PC-3 (cell line): ENCODE results near the gene SLC16A13. TPM values are rescaled to one million over a fixed set of nuclear protein-coding genes. Genes with fewer than 3 reads are reported as not detected.

ENCODE experiments used
- ATAC-seq: fragments of 200-7000 bp; cut with Tn5 transposase; 2 replicates; pipeline ENCODE4 v1.9.1; 2020; ENCODE audit warnings: mild to moderate bottlenecking, moderate library complexity
- BruUV-seq: library from RNA; stranded (reverse); fragments of 400-500 nt; replicated peaks from 2 replicates; lab custom pipeline; 2021; lab: Mats Ljungman, UMichigan
- CTCF ChIA-PET: fragments of 300-600 bp; sonication (Branson Sonifier 250); formaldehyde crosslinking; loops from one replicate; lab custom pipeline; 2022; ENCODE audit warnings: antibody characterized with exemption; lab: Charles Lee
- POLR2A ChIA-PET: fragments of 300-600 bp; sonication (Branson Sonifier 250); formaldehyde crosslinking; loops from one replicate; lab custom pipeline; 2022; ENCODE audit warnings: antibody characterized with exemption; ENCODE audit not compliant: unreplicated experiment; lab: Charles Lee
- DNase-seq: peaks from one replicate; pipeline ENCODE4 v3.0.0-alpha.2; 2015
- H2AFZ ChIP-seq: fragments of 300-600 bp; sonication (generic); 2 replicates; pipeline ENCODE4 v1.6.0; 2016; ENCODE audit warnings: antibody characterized with exemption, low read length
- H3F3A ChIP-seq: fragments of 300-600 bp; sonication (generic); one replicate; pipeline ENCODE4 v1.6.0; 2017; ENCODE audit warnings: antibody characterized with exemption, low read length, control low read depth, mild to moderate bottlenecking; ENCODE audit not compliant: unreplicated experiment
- H3K27ac ChIP-seq: fragments of 300-600 bp; sonication (generic); 2 replicates; pipeline ENCODE4 v1.5.1; 2016; ENCODE audit warnings: mild to moderate bottlenecking, low read length
- H3K27me3 ChIP-seq: fragments of 300-600 bp; sonication (generic); 2 replicates; pipeline ENCODE4 v1.6.1; 2016; ENCODE audit warnings: low read length, mixed read lengths
- H3K36me3 ChIP-seq: fragments of 300-600 bp; sonication (generic); 2 replicates; pipeline ENCODE4 v1.6.1; 2016; ENCODE audit warnings: low read depth, mixed run types, low read length, mixed read lengths
- H3K4me1 ChIP-seq: fragments of 300-600 bp; sonication (generic); 2 replicates; pipeline ENCODE4 v1.5.1; 2016; ENCODE audit warnings: low read length; ENCODE audit not compliant: insufficient read depth
- H3K4me2 ChIP-seq: fragments of 300-600 bp; sonication (generic); 2 replicates; pipeline ENCODE4 v1.6.0; 2016; ENCODE audit warnings: low read length
- H3K4me3 ChIP-seq: fragments of 300-600 bp; sonication (generic); 2 replicates; pipeline ENCODE4 v1.5.1; 2016; ENCODE audit warnings: mild to moderate bottlenecking, low read length, mixed read lengths
- H3K79me2 ChIP-seq: fragments of 300-600 bp; sonication (generic); 2 replicates; pipeline ENCODE4 v1.6.1; 2017; ENCODE audit warnings: low read length, mixed read lengths
- H3K9ac ChIP-seq: fragments of 300-600 bp; sonication (generic); 2 replicates; pipeline ENCODE4 v1.6.0; 2016; ENCODE audit warnings: mild to moderate bottlenecking, low read length
- H3K9me2 ChIP-seq: fragments of 300-600 bp; sonication (generic); replicated peaks from 2 replicates; pipeline ENCODE4 v1.6.1; 2016; ENCODE audit warnings: mixed run types, low read length, mixed read lengths
- H3K9me3 ChIP-seq: fragments of 300-600 bp; sonication (generic); 2 replicates; pipeline ENCODE4 v1.6.1; 2016; ENCODE audit warnings: low read length, mixed read lengths
- H4K20me1 ChIP-seq: fragments of 300-600 bp; sonication (generic); 2 replicates; pipeline ENCODE4 v1.6.1; 2016; ENCODE audit warnings: low read length, mixed read lengths
- EZH2 ChIP-seq: fragments of 300-600 bp; sonication (generic); IDR thresholded peaks from one replicate; pipeline ENCODE4 v1.6.1; 2017; ENCODE audit warnings: antibody characterized with exemption, mild to moderate bottlenecking, low read length; ENCODE audit not compliant: unreplicated experiment
- EZH2phosphoT487 ChIP-seq: fragments of 300-600 bp; sonication (generic); IDR thresholded peaks from 2 replicates; pipeline ENCODE4 v1.6.1; 2018; ENCODE audit warnings: mild to moderate bottlenecking, antibody characterized with exemption, low read length, borderline replicate concordance
- intact Hi-C: fragments of 100-400 bp; cut with micrococcal nuclease; formaldehyde crosslinking; loops from 2 replicates; pipeline ENCODE4 v1.9.0; 2023
- total RNA-seq: library from RNA; depleted of rRNA; stranded (reverse); fragments of >200 nt; gene quantifications from 2 replicates; pipeline ENCODE4 v1.2.3, GENCODE V29; 2014
- TF ChIP-seq, protein P1 (sequence below): fragments of 300-600 bp; sonication (generic); conservative IDR thresholded peaks from 2 replicates; pipeline ENCODE4 v1.5.1; 2017; ENCODE audit warnings: antibody characterized with exemption, low read depth, mild to moderate bottlenecking, low read length

The SLC16A13 gene
- total RNA-seq, 1 experiment from 2014 or later, result 0.62 TPM

DNA sequence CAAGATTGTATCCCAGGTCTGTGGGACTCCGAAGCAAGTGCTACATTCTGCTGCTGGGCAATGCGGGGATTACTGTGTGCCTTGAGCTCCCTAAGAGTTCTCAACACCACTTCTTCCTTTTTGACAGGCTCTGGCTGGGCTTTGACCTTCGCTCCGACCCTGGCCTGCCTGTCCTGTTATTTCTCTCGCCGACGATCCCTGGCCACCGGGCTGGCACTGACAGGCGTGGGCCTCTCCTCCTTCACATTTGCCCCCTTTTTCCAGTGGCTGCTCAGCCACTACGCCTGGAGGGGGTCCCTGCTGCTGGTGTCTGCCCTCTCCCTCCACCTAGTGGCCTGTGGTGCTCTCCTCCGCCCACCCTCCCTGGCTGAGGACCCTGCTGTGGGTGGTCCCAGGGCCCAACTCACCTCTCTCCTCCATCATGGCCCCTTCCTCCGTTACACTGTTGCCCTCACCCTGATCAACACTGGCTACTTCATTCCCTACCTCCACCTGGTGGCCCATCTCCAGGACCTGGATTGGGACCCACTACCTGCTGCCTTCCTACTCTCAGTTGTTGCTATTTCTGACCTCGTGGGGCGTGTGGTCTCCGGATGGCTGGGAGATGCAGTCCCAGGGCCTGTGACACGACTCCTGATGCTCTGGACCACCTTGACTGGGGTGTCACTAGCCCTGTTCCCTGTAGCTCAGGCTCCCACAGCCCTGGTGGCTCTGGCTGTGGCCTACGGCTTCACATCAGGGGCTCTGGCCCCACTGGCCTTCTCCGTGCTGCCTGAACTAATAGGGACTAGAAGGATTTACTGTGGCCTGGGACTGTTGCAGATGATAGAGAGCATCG is 2.4 kb downstream of the SLC16A13 start:
- Histone ChIP-seq H3K79me2 (peaks cover 10% of the 10 kb centered on the region; the same call in 1 of the 2 replicates), H3K27ac (no peak overlapping the region), H3K9me3 (no peaks in the 10 kb centered on the region), H3K4me2 (no peak overlapping the region), H3K4me3 (no peak overlapping the region), H3K36me3 (no peaks in the 10 kb centered on the region), H3K9me2 (no peaks in the 10 kb centered on the region), H2AFZ (no peak overlapping the region), H3K4me1 (peaks cover 15% of the 10 kb centered on the region), H3K27me3 (no peaks in the 10 kb centered on the region), H3K9ac (no peak overlapping the region), H4K20me1 (no peaks in the 10 kb centered on the region), H3F3A (no peaks in the 10 kb centered on the region)
- BruUV-seq, result no TSS peak
- CTCF ChIA-PET, result no interaction called here
- TF ChIP-seq, protein P1, sequence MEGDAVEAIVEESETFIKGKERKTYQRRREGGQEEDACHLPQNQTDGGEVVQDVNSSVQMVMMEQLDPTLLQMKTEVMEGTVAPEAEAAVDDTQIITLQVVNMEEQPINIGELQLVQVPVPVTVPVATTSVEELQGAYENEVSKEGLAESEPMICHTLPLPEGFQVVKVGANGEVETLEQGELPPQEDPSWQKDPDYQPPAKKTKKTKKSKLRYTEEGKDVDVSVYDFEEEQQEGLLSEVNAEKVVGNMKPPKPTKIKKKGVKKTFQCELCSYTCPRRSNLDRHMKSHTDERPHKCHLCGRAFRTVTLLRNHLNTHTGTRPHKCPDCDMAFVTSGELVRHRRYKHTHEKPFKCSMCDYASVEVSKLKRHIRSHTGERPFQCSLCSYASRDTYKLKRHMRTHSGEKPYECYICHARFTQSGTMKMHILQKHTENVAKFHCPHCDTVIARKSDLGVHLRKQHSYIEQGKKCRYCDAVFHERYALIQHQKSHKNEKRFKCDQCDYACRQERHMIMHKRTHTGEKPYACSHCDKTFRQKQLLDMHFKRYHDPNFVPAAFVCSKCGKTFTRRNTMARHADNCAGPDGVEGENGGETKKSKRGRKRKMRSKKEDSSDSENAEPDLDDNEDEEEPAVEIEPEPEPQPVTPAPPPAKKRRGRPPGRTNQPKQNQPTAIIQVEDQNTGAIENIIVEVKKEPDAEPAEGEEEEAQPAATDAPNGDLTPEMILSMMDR, result no peak
- TF ChIP-seq EZH2 (no peak), EZH2phosphoT487 (no peak)
- POLR2A ChIA-PET, result no interaction called here
- intact Hi-C loops, result no loop called here
- DNase-seq (no peak), ATAC-seq (no peak)

DNA sequence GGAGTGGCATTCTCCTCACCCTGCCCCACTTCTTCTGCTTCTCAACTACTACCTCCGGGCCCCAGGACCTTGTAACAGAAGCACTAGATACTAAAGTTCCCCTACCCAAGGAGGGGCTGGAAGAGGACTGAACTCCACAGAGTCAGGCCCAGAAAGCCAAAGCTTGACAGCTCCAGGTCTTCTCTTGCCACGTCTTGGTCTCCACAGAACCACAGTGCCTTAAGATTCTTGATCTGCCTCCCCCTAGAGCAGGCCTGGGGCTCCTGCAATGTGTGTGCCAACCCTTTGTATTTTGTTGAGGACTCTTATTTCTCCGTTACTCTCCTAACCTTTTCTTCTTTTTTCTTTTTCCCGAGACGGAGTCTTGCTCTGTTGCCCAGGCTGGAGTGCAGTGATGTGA is 4.0 kb downstream of the SLC16A13 start:
- H3K27me3 ChIP-seq, result no peaks in the 10 kb centered on the region
- DNase-seq (no peak), ATAC-seq (no peak)
- H3K9me3 ChIP-seq, result no peaks in the 10 kb centered on the region
- CTCF ChIA-PET, result interaction anchor here (0.6 kb wide), 1 partner anchor 9 kb away, joined by 4 read pairs; no protein-coding TSS in a partner anchor
- H3F3A ChIP-seq, result no peaks in the 10 kb centered on the region
- H3K4me3 ChIP-seq, result no peak overlapping the region
- H3K4me2 ChIP-seq, result no peak overlapping the region
- no peak overlapping the region for H2AFZ ChIP-seq
- POLR2A ChIA-PET, result no interaction called here
- H3K4me1 ChIP-seq, result peaks cover 16% of the 10 kb centered on the region
- no TSS peak for BruUV-seq
- TF ChIP-seq, protein P1, result no peak
- no peak for TF ChIP-seq EZH2phosphoT487
- TF ChIP-seq EZH2, result no peak
- H3K79me2 ChIP-seq, result peaks cover 10% of the 10 kb centered on the region; the same call in 1 of the 2 replicates
- H4K20me1 ChIP-seq, result no peaks in the 10 kb centered on the region
- no peak overlapping the region for H3K27ac ChIP-seq
- intact Hi-C loops, result no loop called here
- no peaks in the 10 kb centered on the region for H3K9me2 ChIP-seq
- no peak overlapping the region for H3K9ac ChIP-seq
- H3K36me3 ChIP-seq, result no peaks in the 10 kb centered on the region
